Astrocyte of the spinal cord (primary cell): ENCODE results near the gene ARHGAP15.

Source experiments
- DNase-seq: peaks from one replicate; pipeline ENCODE4 v3.0.0; 2011; ENCODE audit warnings: low read depth, low spot score
- H3K4me3 ChIP-seq: 2 replicates; pipeline ENCODE4 v1.5.1; 2011; ENCODE audit warnings: low read depth, mild to moderate bottlenecking, low read length, moderate library complexity
- in situ Hi-C: cut with HindIII; loops from 2 replicates; pipeline ENCODE4 v1.10.0; 2017; ENCODE audit warnings: low sequenced_read_pairs
- TF ChIP-seq, protein P1 (sequence below): IDR thresholded peaks from 2 replicates; pipeline ENCODE4 v1.5.1; 2012; ENCODE audit warnings: low read depth, mild to moderate bottlenecking, low read length, inconsistent platforms

The ARHGAP15 gene

DNA sequence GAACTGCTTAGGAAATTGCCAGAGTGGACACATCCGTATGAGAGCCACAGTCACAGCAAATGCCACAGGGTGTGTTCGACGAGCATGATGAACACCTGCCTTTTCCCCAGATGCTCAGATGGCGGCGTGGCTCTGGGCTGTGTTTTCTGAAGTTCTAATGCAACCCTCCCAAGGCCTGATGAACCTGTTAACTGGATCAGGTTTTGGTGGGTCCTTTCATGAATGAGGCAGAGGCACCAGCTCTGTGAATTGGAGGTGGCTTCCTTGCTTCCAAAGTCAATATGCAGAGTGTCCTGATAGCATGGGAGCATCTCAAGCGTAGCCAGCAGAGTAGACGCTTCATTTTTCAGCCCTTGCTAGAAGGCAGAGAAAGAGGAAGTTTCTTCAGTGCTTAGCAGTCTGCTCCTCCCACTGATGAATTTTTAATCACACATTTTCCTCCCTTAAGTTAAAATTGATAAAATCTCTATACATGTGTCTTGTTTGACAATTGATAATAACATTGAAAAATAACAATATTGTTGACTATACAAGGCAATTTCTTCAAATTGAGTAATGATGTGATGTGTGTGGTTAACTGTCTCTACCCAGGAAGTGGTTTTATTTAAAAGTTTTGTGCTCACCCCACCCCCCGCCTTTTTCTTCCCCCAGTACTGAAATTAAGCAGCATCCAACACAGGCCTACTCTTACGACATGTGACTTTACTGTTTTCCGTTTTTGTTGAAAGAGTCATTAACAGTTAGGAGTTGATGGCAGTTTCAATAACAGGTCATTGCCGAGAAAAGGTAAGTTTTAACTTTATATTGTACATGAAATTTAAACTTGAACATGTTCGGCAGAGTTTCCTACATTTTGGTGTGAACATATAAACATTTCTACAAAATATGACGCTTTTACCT lies at the start of gene ARHGAP15:
ARHGAP15 (plus strand) TSS at position 739 of the 900 bp plus-strand sequence.
- H3K4me3 ChIP-seq, result no peak within 1 kb of the TSS
- TF ChIP-seq, protein P1, sequence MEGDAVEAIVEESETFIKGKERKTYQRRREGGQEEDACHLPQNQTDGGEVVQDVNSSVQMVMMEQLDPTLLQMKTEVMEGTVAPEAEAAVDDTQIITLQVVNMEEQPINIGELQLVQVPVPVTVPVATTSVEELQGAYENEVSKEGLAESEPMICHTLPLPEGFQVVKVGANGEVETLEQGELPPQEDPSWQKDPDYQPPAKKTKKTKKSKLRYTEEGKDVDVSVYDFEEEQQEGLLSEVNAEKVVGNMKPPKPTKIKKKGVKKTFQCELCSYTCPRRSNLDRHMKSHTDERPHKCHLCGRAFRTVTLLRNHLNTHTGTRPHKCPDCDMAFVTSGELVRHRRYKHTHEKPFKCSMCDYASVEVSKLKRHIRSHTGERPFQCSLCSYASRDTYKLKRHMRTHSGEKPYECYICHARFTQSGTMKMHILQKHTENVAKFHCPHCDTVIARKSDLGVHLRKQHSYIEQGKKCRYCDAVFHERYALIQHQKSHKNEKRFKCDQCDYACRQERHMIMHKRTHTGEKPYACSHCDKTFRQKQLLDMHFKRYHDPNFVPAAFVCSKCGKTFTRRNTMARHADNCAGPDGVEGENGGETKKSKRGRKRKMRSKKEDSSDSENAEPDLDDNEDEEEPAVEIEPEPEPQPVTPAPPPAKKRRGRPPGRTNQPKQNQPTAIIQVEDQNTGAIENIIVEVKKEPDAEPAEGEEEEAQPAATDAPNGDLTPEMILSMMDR, result no peak
- in situ Hi-C loops, result no loop called here
- no peak for DNase-seq

DNA sequence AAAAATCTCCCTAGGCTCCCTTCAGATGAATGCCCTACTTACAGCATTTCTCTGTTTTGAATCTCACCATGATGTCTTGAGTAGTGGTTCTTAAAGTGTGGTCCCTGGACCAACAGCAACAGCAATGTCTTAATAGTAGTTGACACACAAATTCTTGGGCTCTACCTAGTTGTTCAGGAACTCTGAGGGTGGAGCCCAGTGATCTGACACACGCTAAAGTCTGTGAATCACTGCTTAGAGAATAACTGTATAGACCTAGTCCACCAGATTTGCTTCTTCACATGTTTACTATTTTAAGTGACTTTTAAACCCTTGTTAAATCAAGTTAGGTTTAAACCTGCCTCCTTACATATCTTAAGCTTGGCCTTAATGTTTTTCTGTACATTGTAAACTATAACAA lies 47.6 kb upstream of the ARHGAP15 start:
- in situ Hi-C loops, result no loop called here
- H3K4me3 ChIP-seq, result no peak overlapping the region
- TF ChIP-seq, protein P1, result no peak
- no peak for DNase-seq

DNA sequence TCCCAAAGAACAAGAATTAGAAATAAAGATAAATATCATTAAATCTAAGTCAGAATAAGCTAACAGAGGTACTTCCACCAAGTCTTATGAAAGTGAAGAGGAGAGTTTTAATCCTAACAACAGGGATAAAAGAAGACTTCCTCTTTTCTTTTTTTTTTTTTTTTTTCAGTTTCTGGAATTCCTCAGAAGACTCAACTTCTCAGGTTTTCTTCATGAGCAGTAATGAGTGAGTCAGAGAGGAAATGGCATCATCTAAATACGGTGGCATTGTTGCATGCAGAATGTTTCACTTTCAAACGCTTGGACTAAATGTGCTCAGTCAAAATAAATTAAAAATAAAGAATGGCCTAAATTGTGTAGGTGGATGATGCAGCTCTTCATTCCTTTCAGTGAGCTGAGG lies 45.6 kb upstream of the ARHGAP15 start:
- DNase-seq, result peak; percentile 83
- H3K4me3 ChIP-seq, result no peak overlapping the region
- in situ Hi-C loops, result no loop called here
- TF ChIP-seq, protein P1, result no peak

DNA sequence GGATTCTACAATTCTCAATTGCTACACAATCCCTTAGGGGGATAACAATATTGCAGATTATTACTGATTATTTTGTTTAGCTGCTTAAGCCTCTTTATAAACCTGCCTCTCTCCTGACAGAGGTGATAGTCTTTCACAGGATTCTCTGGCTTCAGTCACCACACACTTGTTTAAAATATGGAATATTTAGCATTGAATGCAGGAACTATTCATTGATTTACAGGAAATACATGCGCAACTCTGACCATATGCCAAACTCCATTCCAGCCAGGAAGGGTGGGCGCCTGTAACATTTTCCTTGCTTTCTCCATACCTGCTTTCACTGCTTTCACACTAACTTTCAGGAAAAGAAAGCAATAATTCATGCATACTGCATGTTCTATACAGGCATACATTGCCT lies 44.8 kb upstream of the ARHGAP15 start:
- H3K4me3 ChIP-seq, result no peak overlapping the region
- DNase-seq, result no peak
- TF ChIP-seq, protein P1, result no peak
- in situ Hi-C loops, result no loop called here

DNA sequence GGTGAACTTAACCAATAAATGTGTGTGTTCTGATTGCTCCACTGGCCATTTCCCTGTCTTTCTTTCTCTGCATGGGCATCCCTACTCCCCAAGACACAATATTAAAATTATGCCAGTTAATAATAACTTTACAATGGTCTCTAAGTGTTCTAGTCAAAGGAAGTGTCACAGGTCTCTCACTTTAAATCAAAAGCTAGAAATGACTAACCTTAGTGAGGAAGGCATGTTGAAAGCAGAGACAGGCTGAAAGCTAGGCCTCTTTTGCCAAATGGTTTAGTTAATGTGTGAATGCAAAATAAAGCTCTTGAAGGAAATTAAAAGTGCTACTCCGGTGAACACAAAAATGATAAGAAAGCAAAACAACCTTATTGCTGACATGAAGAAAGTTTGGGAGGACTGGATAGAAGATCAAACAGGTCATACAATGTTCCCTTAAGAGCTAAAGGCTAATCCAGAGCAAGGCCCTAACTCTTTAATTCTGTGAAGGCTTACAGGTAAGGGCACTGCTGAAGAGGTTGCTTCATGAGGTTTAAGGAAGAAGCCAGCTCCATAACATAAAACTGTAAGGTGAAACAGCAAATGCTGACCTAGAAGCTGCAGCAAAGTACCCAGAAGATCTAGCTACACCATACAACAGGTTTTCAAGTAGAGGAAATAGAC lies 44.0 kb upstream of the ARHGAP15 start:
- in situ Hi-C loops, result no loop called here
- no peak overlapping the region for H3K4me3 ChIP-seq
- no peak for DNase-seq
- TF ChIP-seq, protein P1, result no peak

DNA sequence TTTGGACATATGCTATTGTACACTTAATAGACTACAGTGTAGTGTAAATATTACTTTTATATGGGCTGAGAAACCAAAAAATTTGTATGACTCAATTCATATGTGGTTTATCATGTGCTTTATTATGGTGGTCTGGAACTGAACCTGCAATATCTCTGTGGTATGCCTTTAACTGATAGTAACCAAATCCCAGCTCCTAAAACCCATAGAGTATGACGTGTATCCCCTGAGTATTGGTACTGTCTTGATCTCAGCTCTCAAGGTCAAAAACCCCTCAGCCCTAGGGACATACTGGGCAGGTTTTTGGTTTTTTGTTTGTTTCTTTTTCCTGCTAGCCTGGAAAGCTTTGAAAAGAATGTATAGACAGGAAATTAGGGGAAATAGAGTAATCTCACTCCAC lies 42.2 kb upstream of the ARHGAP15 start:
- H3K4me3 ChIP-seq, result no peak overlapping the region
- DNase-seq, result no peak
- in situ Hi-C loops, result no loop called here
- TF ChIP-seq, protein P1, result no peak
